WERI-Rb-1 (cell line): ENCODE data around the gene ADGB.
A peak's percentile ranks its signal among the peaks of the same experiment; 100 is the strongest.

Experiments used
- DNase-seq: peaks from one replicate; pipeline ENCODE4 v3.0.0-alpha.2; 2020
- H3K27ac ChIP-seq: fragments of 250-450 bp; sonication (Bioruptor Pico); 2 replicates; pipeline ENCODE4 v1.5.1; 2020; ENCODE audit warnings: mild to moderate bottlenecking, moderate library complexity
- H3K27me3 ChIP-seq: fragments of 250-450 bp; sonication (Bioruptor Pico); 2 replicates; pipeline ENCODE4 v1.5.1; 2021; ENCODE audit warnings: mild to moderate bottlenecking, low read depth, moderate library complexity; ENCODE audit not compliant: insufficient read depth, severe bottlenecking
- H3K36me3 ChIP-seq: fragments of 250-450 bp; sonication (Bioruptor Pico); 2 replicates; pipeline ENCODE4 v1.5.1; 2020; ENCODE audit warnings: mild to moderate bottlenecking, moderate library complexity
- H3K4me3 ChIP-seq: 2 replicates; pipeline ENCODE4 v1.5.1; 2011; ENCODE audit warnings: low read depth, mild to moderate bottlenecking, control low read depth, low read length
- H3K9me3 ChIP-seq: fragments of 250-450 bp; sonication (Bioruptor Pico); 2 replicates; pipeline ENCODE4 v1.5.1; 2021; ENCODE audit warnings: mild to moderate bottlenecking, moderate library complexity; ENCODE audit not compliant: severe bottlenecking
- CTCF ChIP-seq: IDR thresholded peaks from 2 replicates; pipeline ENCODE4 v1.5.1; 2011; ENCODE audit warnings: low read depth, mild to moderate bottlenecking, control low read depth, inconsistent platforms, low read length

ADGB gene

DNA sequence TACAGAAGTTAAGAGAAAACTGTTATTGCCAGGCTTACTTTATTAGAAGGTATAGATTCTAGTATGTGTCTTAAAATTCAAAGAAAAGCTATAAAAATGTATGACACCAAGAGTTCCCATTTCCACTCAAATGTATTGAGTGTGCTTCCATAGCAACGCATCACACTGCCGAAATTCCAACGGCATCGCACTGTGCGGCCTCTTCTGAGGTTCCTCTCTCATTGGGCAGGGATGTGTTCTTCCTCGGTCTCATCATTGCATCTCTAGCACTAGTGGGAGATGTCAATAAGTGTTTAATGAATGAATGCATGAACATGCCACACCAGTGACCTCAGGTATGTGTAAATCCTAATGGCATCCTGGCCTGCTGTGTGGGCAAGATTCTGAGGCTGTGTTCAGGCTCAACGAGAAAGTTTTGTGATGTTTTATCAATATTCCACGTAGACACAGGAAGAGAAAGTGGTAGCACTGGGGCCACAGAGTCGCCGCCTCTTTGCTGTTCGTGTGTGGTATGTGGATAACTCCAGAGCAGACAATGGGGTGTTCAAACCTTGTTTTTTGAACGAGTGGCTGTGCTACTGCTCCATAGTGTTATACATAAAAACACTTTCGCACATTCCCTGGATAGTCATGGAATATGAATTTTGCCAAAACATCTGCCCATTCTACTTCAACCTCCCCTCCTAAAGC is 171.6 kb downstream of the ADGB start:
- H3K27me3 ChIP-seq = no peaks in the 10 kb centered on the region
- H3K27ac ChIP-seq = no peak overlapping the region
- no peak overlapping the region for H3K4me3 ChIP-seq
- no peak for TF ChIP-seq CTCF
- no peak for DNase-seq
- H3K36me3 ChIP-seq = no peaks in the 10 kb centered on the region
- no peaks in the 10 kb centered on the region for H3K9me3 ChIP-seq

GRCh38 chr6:146770965-146771735 is 172.4 kb downstream of the ADGB start:
- H3K27me3 ChIP-seq = no peaks in the 10 kb centered on the region
- H3K9me3 ChIP-seq = no peaks in the 10 kb centered on the region
- no peaks in the 10 kb centered on the region for H3K36me3 ChIP-seq
- H3K27ac ChIP-seq = no peak overlapping the region
- DNase-seq = no peak
- no peak for TF ChIP-seq CTCF
- no peak overlapping the region for H3K4me3 ChIP-seq

DNA sequence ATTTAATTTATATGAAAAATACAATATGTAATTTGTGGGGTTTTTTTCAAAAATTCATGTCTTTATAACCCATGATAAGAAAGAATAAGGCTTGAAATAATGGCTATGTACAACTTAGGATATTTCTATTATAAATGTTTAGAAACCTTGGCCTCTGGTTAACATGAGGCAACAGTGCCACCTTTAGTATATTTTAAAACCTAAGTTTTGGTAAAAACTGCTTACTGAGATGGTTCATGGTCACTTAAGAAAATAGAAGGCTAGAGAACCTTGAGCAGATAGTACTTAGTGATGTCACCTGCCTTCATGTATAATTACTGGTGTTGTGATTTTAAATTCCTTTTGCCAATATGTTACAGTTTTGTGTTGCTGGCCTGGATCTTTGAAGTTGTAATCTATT is 176.4 kb downstream of the ADGB start:
- Histone ChIP-seq H3K36me3 (no peaks in the 10 kb centered on the region), H3K27ac (no peak overlapping the region), H3K9me3 (no peaks in the 10 kb centered on the region), H3K4me3 (no peak overlapping the region), H3K27me3 (no peaks in the 10 kb centered on the region)
- no peak for DNase-seq
- no peak for TF ChIP-seq CTCF

DNA sequence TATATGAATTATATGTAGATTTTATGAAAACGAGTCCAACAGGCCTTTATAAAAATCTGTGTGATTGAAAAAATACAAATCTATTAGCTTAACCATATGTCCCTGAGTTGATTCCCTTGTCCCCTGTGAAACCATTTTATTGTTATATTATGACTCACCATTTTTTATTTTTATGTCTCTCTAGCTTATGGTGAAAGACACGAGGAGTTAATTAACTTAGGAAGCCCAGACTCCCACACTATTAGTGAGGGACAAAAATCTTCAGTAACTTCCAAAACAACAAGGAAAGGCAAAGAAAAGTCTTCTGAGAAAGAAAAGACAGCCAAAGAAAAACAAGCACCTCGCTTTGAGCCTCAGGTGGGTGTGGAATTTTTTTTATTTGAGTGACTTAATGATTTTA is 183.1 kb downstream of the ADGB start:
- Histone ChIP-seq H3K27me3 (no peaks in the 10 kb centered on the region), H3K27ac (no peak overlapping the region), H3K9me3 (no peaks in the 10 kb centered on the region), H3K36me3 (no peaks in the 10 kb centered on the region), H3K4me3 (no peak overlapping the region)
- DNase-seq = no peak
- TF ChIP-seq CTCF = no peak

DNA sequence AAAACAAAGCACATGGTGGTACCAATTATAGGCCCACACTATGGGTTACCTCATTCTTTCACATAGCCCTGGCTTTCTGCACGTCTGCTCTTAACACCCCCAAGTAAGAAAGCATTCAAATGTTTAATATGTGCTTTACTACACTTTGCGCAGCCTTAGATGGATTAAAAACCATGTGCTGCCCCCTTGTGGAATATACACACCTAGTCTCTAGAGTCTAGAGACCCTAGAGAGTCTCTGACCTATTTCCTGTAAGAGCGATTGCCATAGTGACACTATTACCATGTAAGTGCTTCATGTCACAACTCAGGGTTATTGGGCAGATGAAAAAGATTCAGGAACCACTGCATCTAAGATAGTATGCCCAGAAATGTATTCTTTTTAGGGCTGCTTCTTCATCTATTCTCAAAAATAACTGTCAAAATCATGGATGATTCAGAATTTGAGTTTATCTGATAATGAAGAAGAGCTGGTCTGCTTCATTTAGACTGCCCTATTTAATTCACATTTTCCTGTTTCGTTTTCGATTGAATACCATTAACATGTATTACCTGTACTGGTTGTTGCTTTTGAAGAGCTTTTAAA is 186.3 kb downstream of the ADGB start:
- no peak overlapping the region for H3K4me3 ChIP-seq
- H3K27me3 ChIP-seq = no peaks in the 10 kb centered on the region
- TF ChIP-seq CTCF = peak; percentile 53
- DNase-seq = peak; percentile 37
- no peak overlapping the region for H3K27ac ChIP-seq
- H3K36me3 ChIP-seq = no peaks in the 10 kb centered on the region
- no peaks in the 10 kb centered on the region for H3K9me3 ChIP-seq
